Measurements from ENCODE around the gene AURKA. TPM values are rescaled to one million over a fixed set of nuclear protein-coding genes. Genes with fewer than 3 reads are reported as not detected.

AURKA gene
- total and polyA plus RNA-seq, 9 of the 15 experiments (the other 6 are each of a cell fraction or from before 2014, with no cell fraction given) = 72.7 to 162 (median 113) TPM

DNA sequence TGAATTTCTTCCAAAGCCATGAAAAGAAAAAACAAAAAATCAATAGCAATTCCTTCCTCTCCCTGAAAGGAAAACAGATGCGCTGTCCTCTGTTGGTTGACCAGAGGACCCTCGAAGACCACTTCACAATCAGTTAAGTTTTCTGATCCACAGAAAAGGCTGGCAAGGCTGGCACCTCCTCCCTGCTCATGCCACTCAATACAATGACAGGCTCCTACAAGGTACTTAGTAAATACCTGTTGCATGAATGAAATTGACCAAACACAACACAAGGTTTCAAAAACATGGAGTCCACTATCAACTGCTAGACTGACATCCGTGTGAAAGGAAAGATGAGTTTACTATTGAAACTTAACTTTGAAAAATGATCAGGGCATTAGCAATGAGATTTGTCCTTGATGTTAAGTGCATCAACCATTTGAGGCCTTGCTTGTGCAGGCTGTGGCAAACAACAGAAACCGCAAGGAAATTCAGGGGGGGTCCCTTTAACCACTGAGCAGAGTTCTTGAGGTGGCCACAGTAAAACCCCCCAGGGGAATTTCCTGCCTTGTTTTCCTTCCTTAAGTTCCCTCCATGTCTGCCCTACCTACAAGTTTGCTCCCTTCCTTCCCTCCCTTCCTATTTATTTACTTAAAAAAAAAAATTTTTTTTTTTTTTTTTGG lies 48.5 kb upstream of the AURKA start:
- BruUV-seq (replicated peaks) = no TSS peak
- CTCF ChIA-PET (ENCODE audit: low intra/inter-chr PET ratio) = no interaction called here
- TF ChIP-seq HOXB6 (CRISPR knock-in tag; IDR thresholded peaks at IDR 0.05; ENCODE audit: borderline replicate concordance) = no peak
- no peak for TF ChIP-seq SAFB (IDR thresholded peaks at IDR 0.05; ENCODE audit: borderline replicate concordance, low read depth, low read length)
- no peak for TF ChIP-seq TAF7 (tag; IDR thresholded peaks at IDR 0.05)
- no peak for TF ChIP-seq ETS1 (conservative IDR thresholded peaks at IDR 0.05; ENCODE audit: control insufficient read depth, low read depth, low read length)
- TF ChIP-seq, protein P1, sequence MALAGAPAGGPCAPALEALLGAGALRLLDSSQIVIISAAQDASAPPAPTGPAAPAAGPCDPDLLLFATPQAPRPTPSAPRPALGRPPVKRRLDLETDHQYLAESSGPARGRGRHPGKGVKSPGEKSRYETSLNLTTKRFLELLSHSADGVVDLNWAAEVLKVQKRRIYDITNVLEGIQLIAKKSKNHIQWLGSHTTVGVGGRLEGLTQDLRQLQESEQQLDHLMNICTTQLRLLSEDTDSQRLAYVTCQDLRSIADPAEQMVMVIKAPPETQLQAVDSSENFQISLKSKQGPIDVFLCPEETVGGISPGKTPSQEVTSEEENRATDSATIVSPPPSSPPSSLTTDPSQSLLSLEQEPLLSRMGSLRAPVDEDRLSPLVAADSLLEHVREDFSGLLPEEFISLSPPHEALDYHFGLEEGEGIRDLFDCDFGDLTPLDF (CRISPR knock-in tag; IDR thresholded peaks at IDR 0.05) = no peak
- TF ChIP-seq SIX5 (IDR thresholded peaks at IDR 0.05; ENCODE audit: borderline replicate concordance in 1 of 2, insufficient read depth in 1 of 2, low read depth in 1 of 2, low read length in 2 of 2) = no peak
- no peak for TF ChIP-seq SRSF1 (IDR thresholded peaks at IDR 0.05; ENCODE audit: low read depth, low read length)
- TF ChIP-seq, protein P2, sequence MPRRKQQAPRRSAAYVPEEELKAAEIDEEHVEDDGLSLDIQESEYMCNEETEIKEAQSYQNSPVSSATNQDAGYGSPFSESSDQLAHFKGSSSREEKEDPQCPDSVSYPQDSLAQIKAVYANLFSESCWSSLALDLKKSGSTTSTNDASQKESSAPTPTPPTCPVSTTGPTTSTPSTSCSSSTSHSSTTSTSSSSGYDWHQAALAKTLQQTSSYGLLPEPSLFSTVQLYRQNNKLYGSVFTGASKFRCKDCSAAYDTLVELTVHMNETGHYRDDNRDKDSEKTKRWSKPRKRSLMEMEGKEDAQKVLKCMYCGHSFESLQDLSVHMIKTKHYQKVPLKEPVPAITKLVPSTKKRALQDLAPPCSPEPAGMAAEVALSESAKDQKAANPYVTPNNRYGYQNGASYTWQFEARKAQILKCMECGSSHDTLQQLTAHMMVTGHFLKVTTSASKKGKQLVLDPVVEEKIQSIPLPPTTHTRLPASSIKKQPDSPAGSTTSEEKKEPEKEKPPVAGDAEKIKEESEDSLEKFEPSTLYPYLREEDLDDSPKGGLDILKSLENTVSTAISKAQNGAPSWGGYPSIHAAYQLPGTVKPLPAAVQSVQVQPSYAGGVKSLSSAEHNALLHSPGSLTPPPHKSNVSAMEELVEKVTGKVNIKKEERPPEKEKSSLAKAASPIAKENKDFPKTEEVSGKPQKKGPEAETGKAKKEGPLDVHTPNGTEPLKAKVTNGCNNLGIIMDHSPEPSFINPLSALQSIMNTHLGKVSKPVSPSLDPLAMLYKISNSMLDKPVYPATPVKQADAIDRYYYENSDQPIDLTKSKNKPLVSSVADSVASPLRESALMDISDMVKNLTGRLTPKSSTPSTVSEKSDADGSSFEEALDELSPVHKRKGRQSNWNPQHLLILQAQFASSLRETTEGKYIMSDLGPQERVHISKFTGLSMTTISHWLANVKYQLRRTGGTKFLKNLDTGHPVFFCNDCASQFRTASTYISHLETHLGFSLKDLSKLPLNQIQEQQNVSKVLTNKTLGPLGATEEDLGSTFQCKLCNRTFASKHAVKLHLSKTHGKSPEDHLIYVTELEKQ (CRISPR knock-in tag; IDR thresholded peaks at IDR 0.05) = no peak
- TF ChIP-seq ERF (CRISPR knock-in tag; IDR thresholded peaks at IDR 0.05) = no peak
- no peak for TF ChIP-seq OTX1 (CRISPR knock-in tag; IDR thresholded peaks at IDR 0.05)
- TF ChIP-seq STAT6 (CRISPR knock-in tag; IDR thresholded peaks at IDR 0.05) = no peak
- TF ChIP-seq ETV5 (CRISPR knock-in tag; IDR thresholded peaks at IDR 0.05; ENCODE audit: low read depth) = no peak
- TF ChIP-seq SAFB2 (IDR thresholded peaks at IDR 0.05; ENCODE audit: borderline replicate concordance, low read depth, low read length, severe bottlenecking) = no peak

More for the DNA sequence above, 48.5 kb upstream of the AURKA start:
- Histone ChIP-seq H2AFZ (ENCODE audit: low read depth, low read length) (no peak overlapping the region), H3K27me3 (ENCODE audit: control insufficient read depth in 2 of 2, insufficient read depth in 2 of 2, low read length in 2 of 2) (no peaks in the 10 kb centered on the region), H3K4me1 (replicated peaks in 1 of 2; ENCODE audit: control insufficient read depth in 2 of 2, insufficient read depth in 2 of 2, low read length in 2 of 2) (peaks cover 0 to 1% of the 10 kb centered on the region in 2 experiments; a peak in 1 of 5 replicates), H3K79me2 (ENCODE audit: control insufficient read depth, insufficient read depth, low read length) (peaks cover 28% of the 10 kb centered on the region), H3K9me3 (replicated peaks; ENCODE audit: control insufficient read depth, insufficient read depth, low read depth, low read length) (no peaks in the 10 kb centered on the region), H3K27ac (ENCODE audit: extremely low read depth, low read depth, low read length) (no peak overlapping the region), H3K4me3 (no peak overlapping the region), H3K9me1 (ENCODE audit: control insufficient read depth, insufficient read depth, low read length) (peaks cover 2% of the 10 kb centered on the region), H3K4me2 (ENCODE audit: insufficient read depth, low read length) (no peak overlapping the region), H3K36me3 (ENCODE audit: control insufficient read depth, insufficient read depth, low read length) (peaks cover 84% of the 10 kb centered on the region), H3K9ac (ENCODE audit: insufficient read depth in 1 of 2, low read depth in 2 of 2, low read length in 2 of 2) (no peak overlapping the region), H4K20me1 (replicated peaks; ENCODE audit: control insufficient read depth, insufficient read depth, low read length) (no peaks in the 10 kb centered on the region; the same call in 1 of the 2 replicates)
- FAIRE-seq (no peak), ATAC-seq (no peak), DNase-seq (ENCODE audit: extremely low read depth in 1 of 4, low spot score in 3 of 4) (no peak)
- intact Hi-C loops (cut with micrococcal nuclease) = no loop called here
- 93% methylated on average over 4 of the region's 4 CpGs for WGBS (ENCODE audit: insufficient coverage, low coverage, missing lambda C conversion rate)
- in situ Hi-C loops (cut with MboI) = no loop called here
- POLR2A ChIA-PET = interaction anchor here (1.5 kb wide), 1 partner anchor 28 kb away, joined by 5 read pairs; the partner anchor contains the start of gene CASS4

All from K562 (cell line).